Brain microvascular endothelial cell (primary cell): ENCODE results near the gene FXYD2.
"Not testable (repeated sequence)": the region's sequence is repeated elsewhere in the genome, so short reads cannot be mapped to it uniquely, and the experiment has no call there.

ENCODE experiments used
- DNase-seq: peaks from one replicate; pipeline ENCODE4 v3.0.0-alpha.2; 2020
- H3K27ac ChIP-seq: fragments of 250-450 bp; sonication (Bioruptor Pico); 2 replicates; pipeline ENCODE4 v1.5.1; 2020; ENCODE audit warnings: mild to moderate bottlenecking, moderate library complexity
- H3K27me3 ChIP-seq: fragments of 250-450 bp; sonication (Bioruptor Pico); replicated peaks from 2 replicates; pipeline ENCODE4 v1.5.1; 2020; ENCODE audit warnings: mild to moderate bottlenecking
- H3K36me3 ChIP-seq: fragments of 250-450 bp; sonication (Bioruptor Pico); replicated peaks from 2 replicates; pipeline ENCODE4 v1.5.1; 2020; ENCODE audit warnings: mild to moderate bottlenecking
- H3K4me3 ChIP-seq: 2 replicates; pipeline ENCODE4 v1.5.1; 2011; ENCODE audit warnings: low read depth, mild to moderate bottlenecking, control low read depth, low read length, moderate library complexity
- in situ Hi-C: cut with HindIII; loops from 2 replicates; pipeline ENCODE4 v1.10.0; 2017; ENCODE audit warnings: low sequenced_read_pairs, low pct_ligation_motif_present
- TF ChIP-seq, protein P1 (sequence below): IDR thresholded peaks from 2 replicates; pipeline ENCODE4 v1.5.1; 2011; ENCODE audit warnings: low read depth, mild to moderate bottlenecking, moderate library complexity, low read length, control low read depth, inconsistent platforms; ENCODE audit errors: missing control alignments

The FXYD2 gene

GRCh38 chr11:117866526-117866925 lies 42.0 kb upstream of the FXYD2 start:
- no peak overlapping the region for H3K4me3 ChIP-seq
- no peak overlapping the region for H3K27ac ChIP-seq
- in situ Hi-C loops = no loop called here
- DNase-seq = no peak
- no peaks in the 10 kb centered on the region for H3K36me3 ChIP-seq
- TF ChIP-seq, protein P1, sequence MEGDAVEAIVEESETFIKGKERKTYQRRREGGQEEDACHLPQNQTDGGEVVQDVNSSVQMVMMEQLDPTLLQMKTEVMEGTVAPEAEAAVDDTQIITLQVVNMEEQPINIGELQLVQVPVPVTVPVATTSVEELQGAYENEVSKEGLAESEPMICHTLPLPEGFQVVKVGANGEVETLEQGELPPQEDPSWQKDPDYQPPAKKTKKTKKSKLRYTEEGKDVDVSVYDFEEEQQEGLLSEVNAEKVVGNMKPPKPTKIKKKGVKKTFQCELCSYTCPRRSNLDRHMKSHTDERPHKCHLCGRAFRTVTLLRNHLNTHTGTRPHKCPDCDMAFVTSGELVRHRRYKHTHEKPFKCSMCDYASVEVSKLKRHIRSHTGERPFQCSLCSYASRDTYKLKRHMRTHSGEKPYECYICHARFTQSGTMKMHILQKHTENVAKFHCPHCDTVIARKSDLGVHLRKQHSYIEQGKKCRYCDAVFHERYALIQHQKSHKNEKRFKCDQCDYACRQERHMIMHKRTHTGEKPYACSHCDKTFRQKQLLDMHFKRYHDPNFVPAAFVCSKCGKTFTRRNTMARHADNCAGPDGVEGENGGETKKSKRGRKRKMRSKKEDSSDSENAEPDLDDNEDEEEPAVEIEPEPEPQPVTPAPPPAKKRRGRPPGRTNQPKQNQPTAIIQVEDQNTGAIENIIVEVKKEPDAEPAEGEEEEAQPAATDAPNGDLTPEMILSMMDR = no peak
- no peaks in the 10 kb centered on the region for H3K27me3 ChIP-seq

DNA sequence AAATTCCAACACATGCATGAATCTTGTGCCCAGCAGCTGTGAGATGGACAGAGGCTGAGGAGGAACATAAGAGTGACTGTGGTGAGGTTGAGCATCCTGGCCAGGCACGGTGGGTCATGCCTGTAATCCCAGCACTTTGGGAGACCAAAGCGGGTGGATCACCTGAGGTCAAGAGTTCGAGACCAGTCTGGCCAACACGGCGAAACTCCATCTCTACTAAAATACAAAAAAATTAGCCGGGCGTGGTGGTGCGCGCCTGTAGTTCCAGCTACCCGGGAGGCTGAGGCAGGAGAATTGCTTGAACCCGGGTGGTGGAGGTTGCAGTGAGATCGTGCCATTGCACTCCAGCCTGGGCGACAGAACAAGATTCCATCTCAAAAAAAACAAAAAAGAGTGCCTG lies 41.0 kb upstream of the FXYD2 start:
- in situ Hi-C loops, DNase-seq, H3K36me3 ChIP-seq, H3K27me3 ChIP-seq, H3K27ac ChIP-seq, H3K4me3 ChIP-seq: not testable (repeated sequence)

GRCh38 chr11:117863383-117863782 lies 38.8 kb upstream of the FXYD2 start:
- Histone ChIP-seq H3K27me3 (no peaks in the 10 kb centered on the region), H3K4me3 (no peak overlapping the region), H3K36me3 (no peaks in the 10 kb centered on the region), H3K27ac (no peak overlapping the region)
- TF ChIP-seq, protein P1 = no peak
- in situ Hi-C loops = no loop called here
- DNase-seq = no peak

- Histone ChIP-seq H3K36me3 (no peaks in the 10 kb centered on the region), H3K27me3 (no peaks in the 10 kb centered on the region), H3K27ac (no peak overlapping the region), H3K4me3 (no peak overlapping the region)
- TF ChIP-seq, protein P1 = no peak
- in situ Hi-C loops = no loop called here
- DNase-seq = no peak
Observed at GRCh38 chr11:117862753-117863152, 38.2 kb upstream of the FXYD2 start.

DNA sequence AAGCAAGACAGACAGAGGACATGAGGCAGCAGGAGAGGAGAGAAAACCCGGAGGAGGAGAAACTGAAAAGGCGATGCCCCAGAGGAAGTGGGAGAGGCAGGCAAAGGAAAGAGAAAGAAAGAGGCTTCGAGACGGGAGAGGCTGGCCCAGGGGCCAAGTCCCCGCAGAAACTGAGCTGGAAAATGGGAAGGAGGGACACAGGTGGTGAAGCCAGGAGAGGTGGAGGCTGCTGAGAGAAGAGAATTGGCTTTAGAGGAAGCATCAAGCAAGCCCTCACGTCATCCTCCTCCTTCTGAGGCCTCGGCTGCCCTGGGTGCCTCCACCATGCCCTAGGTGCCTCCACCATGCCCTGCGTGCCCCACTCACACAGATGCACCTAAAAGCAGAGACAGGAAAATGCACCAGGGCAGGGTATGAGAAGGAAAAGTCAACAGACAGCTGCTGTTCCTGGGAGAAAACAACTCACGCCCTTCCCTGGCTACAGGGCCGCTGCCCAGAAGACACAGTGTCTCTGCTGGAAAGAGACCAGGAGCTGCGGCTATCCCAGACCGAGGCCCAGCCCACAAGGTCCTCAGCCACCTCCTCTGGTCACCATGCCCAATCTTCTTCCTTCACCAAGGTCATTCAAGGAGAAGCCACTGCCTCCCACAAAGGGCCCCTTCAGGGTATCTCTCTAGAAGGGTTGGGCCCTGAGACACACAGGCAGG lies 37.6 kb upstream of the FXYD2 start:
- in situ Hi-C loops = no loop called here
- no peak overlapping the region for H3K27ac ChIP-seq
- DNase-seq = no peak
- no peaks in the 10 kb centered on the region for H3K36me3 ChIP-seq
- no peak overlapping the region for H3K4me3 ChIP-seq
- H3K27me3 ChIP-seq = no peaks in the 10 kb centered on the region
- TF ChIP-seq, protein P1 = no peak

DNA sequence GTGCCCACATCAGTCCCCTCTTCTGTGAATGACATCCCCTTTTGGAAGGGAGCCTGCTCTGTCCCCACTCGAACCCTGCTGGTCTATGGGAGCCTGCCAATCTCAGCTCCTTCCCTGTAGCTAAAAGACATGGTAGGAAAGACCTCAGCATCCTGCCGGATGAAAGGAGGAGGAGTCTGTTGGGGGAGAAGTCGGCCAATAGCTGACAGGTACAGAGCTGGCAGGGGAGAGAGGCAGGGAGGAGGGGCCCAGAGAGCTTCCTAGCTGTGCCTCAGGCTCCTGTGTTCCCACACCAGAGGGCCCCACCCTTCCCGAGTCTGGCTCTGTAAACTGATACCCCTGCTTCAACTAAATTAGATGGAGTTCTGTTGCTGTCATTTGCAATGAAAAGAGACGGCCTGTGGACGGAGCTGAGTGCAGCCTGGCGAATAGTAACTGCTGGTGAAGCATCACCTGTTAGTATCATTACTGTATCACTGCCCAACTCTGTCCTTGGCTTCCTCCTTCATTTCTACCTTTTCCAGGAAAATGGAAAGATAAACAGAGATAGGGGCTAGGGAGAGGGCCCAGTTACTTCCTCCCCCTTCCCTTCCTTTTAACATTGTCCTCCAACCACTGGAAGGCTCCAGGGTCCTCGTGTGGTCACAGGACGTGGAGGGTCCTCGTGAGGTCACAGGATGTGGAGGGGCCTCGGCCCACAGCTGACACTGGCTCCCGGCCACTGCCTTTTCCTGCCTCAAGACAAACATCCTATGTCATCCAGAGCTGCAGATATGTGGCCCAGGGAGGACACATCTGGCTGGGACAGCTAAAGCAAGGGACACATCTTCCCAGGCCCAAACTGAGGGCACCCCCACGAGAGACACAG lies 36.8 kb upstream of the FXYD2 start:
- in situ Hi-C loops = no loop called here
- no peak overlapping the region for H3K4me3 ChIP-seq
- DNase-seq = no peak
- H3K27ac ChIP-seq = no peak overlapping the region
- no peaks in the 10 kb centered on the region for H3K27me3 ChIP-seq
- no peaks in the 10 kb centered on the region for H3K36me3 ChIP-seq
- TF ChIP-seq, protein P1 = no peak
